ENCODE results near the gene CRLF3.
"Not testable (repeated sequence)": the region's sequence is repeated elsewhere in the genome, so short reads cannot be mapped to it uniquely, and the experiment has no call there.

Gene CRLF3

DNA sequence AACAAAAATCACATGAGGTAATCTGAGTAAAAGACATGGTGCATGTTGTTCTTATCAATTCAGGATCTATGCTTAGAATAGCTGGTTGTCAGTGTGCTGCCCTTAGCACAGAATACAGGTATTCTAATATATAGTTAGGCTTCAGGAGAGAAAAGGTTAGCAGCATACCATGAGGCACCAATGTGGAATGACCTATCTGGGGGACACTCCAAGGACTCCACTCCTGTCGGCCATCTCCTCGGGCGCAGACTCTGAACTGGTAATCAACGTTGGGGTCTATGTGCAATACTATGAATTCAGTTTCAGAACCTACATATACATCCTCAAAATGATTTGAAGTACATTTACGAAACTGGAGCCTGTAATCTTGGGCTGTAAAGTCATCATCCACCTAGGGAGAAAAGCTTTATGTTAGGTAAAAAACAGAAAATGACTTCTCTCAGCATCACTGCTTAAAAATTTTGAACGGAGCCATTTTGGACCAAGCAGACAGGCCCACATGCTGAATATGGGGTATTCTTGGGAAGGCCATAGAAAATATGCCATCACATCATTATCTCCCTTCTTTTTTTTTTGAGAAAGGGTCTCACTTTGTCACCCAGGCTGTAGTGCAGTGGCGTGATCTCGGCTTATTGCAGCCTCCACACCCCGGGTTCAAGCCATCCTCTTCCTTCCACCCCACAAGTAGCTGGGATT, 31.1 kb downstream of the CRLF3 start:
- TF ChIP-seq LEF1 (IDR thresholded peaks at IDR 0.05; ENCODE audit: borderline replicate concordance) = no peak
- TF ChIP-seq NFRKB (IDR thresholded peaks at IDR 0.05) = no peak
- TF ChIP-seq FOXK2 (IDR thresholded peaks at IDR 0.05) = no peak
- no peak for TF ChIP-seq ARNT (IDR thresholded peaks at IDR 0.05)
- no peak for TF ChIP-seq ELF4 (IDR thresholded peaks at IDR 0.05)
- TF ChIP-seq FOXM1 (IDR thresholded peaks at IDR 0.05; ENCODE audit: borderline replicate concordance) = no peak
- no peak for TF ChIP-seq TARDBP (IDR thresholded peaks at IDR 0.05)
- TF ChIP-seq ZNF384 (IDR thresholded peaks at IDR 0.05) = no peak
- TF ChIP-seq HDGF (IDR thresholded peaks at IDR 0.05; ENCODE audit: borderline replicate concordance) = no peak
- no peak for TF ChIP-seq SP1 (IDR thresholded peaks at IDR 0.05)
- TF ChIP-seq FOXA1 (IDR thresholded peaks at IDR 0.05) = no peak
- no peak for TF ChIP-seq PKNOX1 (IDR thresholded peaks at IDR 0.05)
- TF ChIP-seq CTBP1 (IDR thresholded peaks at IDR 0.05; ENCODE audit: borderline replicate concordance) = no peak
- ChIA-PET CTCF (no interaction called here), POLR2A (interaction anchor here (1.1 kb wide), 1 partner anchor 31 kb away, joined by 3 read pairs; the partner anchor contains the start of gene CRLF3)
- DNase-seq (ENCODE audit: extremely low spot score) = no peak

- no peak for DNase-seq (ENCODE audit: extremely low spot score)
- POLR2A ChIA-PET = interaction anchor here (0.7 kb wide), 1 partner anchor 451 kb away, joined by 4 read pairs; no protein-coding TSS in a partner anchor
- CTCF ChIA-PET = interaction anchor here (0.5 kb wide), 1 partner anchor 9 kb away, joined by 4 read pairs; no protein-coding TSS in a partner anchor
- TF ChIP-seq ZNF384 (IDR thresholded peaks at IDR 0.05) = peak; percentile 36; the same call in 1 of the 2 replicates
- TF ChIP-seq HDGF (IDR thresholded peaks at IDR 0.05; ENCODE audit: borderline replicate concordance) = no peak
Measured at GRCh38 chr17:30790279-30790678, 34.2 kb downstream of the CRLF3 start.

GRCh38 chr17:30788918-30789317, 35.6 kb downstream of the CRLF3 start:
- CTCF ChIA-PET = no interaction called here
- POLR2A ChIA-PET = no interaction called here
- DNase-seq (ENCODE audit: extremely low spot score) = no peak
- no peak for TF ChIP-seq ELF4 (IDR thresholded peaks at IDR 0.05)
- TF ChIP-seq HDGF (IDR thresholded peaks at IDR 0.05; ENCODE audit: borderline replicate concordance) = no peak
- no peak for TF ChIP-seq FOXA1 (IDR thresholded peaks at IDR 0.05)

DNA sequence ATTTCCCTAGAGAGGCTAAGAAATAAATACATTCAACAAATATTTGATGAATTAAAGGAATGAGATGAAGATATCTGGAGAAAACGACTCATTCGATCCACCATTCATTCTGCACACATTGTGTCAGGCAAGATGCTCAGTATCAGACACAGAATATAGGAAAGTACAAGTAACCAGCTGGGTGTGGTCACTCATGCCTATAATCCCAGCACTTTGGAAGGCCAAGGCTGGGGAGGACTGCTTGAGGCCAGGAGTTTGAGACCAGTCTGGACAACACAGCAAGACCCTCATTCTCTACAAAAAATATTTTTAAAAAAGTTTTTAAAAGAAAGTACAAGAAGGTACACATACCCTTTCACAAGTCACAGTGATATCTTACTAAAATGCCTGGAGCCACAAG, 42.3 kb downstream of the CRLF3 start:
- CTCF ChIA-PET = no interaction called here
- POLR2A ChIA-PET = no interaction called here

DNA sequence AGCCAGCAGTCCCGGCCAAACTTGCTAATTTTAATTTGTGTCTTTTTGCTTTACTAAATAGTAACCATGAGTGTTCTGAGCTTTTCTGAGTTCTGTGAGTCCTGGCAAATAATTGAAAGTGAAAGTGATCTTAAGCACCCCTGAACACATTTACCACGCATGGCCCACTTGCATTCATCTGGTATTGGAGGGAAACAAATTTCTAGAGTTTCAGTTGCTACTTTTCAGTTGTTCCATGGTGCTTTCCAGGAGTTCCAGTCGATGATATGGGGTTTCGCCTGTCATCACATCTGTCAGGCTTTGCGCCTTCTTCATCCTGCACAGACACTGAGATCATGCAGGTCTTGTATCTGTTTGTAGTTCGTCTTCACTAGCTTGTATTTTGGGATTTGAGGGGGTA, 44.1 kb downstream of the CRLF3 start:
- POLR2A ChIA-PET = no interaction called here
- no peak for DNase-seq (ENCODE audit: extremely low spot score)
- CTCF ChIA-PET = no interaction called here
- TF ChIP-seq LEF1 (IDR thresholded peaks at IDR 0.05; ENCODE audit: borderline replicate concordance) = no peak
- TF ChIP-seq ELF4 (IDR thresholded peaks at IDR 0.05) = no peak
- no peak for TF ChIP-seq TARDBP (IDR thresholded peaks at IDR 0.05)
- no peak for TF ChIP-seq NFRKB (IDR thresholded peaks at IDR 0.05)
- no peak for TF ChIP-seq SUZ12 (IDR thresholded peaks at IDR 0.05)
- no peak for TF ChIP-seq FOXM1 (IDR thresholded peaks at IDR 0.05; ENCODE audit: borderline replicate concordance)
- TF ChIP-seq FOXA1 (IDR thresholded peaks at IDR 0.05) = no peak
- no peak for TF ChIP-seq PKNOX1 (IDR thresholded peaks at IDR 0.05)
- no peak for TF ChIP-seq ARNT (IDR thresholded peaks at IDR 0.05)
- no peak for TF ChIP-seq CTBP1 (IDR thresholded peaks at IDR 0.05; ENCODE audit: borderline replicate concordance)

More for the DNA sequence above, 42.3 kb downstream of the CRLF3 start:
- TF ChIP-seq PKNOX1 (IDR thresholded peaks at IDR 0.05) (no peak), CTBP1 (IDR thresholded peaks at IDR 0.05; ENCODE audit: borderline replicate concordance) (no peak), NFRKB (IDR thresholded peaks at IDR 0.05) (no peak), FOXA1 (IDR thresholded peaks at IDR 0.05) (no peak), FOXM1 (IDR thresholded peaks at IDR 0.05; ENCODE audit: borderline replicate concordance) (no peak), LEF1 (IDR thresholded peaks at IDR 0.05; ENCODE audit: borderline replicate concordance) (no peak), HDGF (IDR thresholded peaks at IDR 0.05; ENCODE audit: borderline replicate concordance) (no peak), ELF4 (IDR thresholded peaks at IDR 0.05) (no peak), BHLHE40 (IDR thresholded peaks at IDR 0.05; ENCODE audit: borderline replicate concordance) (no peak), SP1 (IDR thresholded peaks at IDR 0.05) (no peak)
- no peak for DNase-seq (ENCODE audit: extremely low spot score)

GRCh38 chr17:30768771-30769170, 55.7 kb downstream of the CRLF3 start:
- POLR2A ChIA-PET; CTCF ChIA-PET; DNase-seq (ENCODE audit: extremely low spot score): not testable (repeated sequence)

DNA sequence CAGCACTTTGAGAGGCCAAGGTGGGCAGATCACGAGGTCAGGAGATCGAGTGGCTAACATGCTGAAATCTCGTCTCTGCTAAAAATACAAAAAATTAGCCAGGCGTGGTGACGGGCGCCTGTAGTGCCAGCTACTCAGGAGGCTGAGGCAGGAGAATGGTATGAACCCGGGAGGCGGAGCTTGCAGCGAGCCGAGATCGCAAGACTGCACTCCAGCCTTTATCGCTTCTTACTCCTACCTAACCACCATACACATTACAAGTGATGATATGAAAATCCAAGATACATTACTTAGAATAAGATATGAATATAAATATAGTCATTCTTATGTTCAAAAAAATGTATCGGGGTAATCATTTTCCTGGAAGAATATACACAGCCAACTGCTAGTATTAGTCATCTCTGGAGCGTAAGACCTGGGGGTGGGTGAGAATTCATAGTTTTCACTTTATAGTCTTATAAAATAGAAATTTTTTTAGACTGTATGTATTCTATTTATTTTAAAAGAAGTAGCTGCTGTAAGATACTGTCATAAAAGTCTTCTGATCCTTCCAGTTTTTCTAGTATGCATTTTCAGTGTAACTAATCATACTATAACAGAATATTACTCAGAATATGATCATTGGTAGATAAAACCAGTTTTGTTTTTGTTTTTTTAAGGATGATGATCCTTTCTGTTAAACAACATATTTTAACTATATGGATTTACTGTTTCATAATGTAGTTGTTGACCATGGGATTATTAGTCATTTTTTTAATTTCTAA, 56.7 kb downstream of the CRLF3 start:
- POLR2A ChIA-PET; CTCF ChIA-PET; DNase-seq (ENCODE audit: extremely low spot score): not testable (repeated sequence)
